Activated T-helper 1 cell treated with anti-CD3 and anti-CD28 coated beads, Interleukin-2, amount 50 U/mL, for 16 hours (primary cell): ENCODE results near the gene MICALL1.
A peak's percentile ranks its signal among the peaks of the same experiment; 100 is the strongest.

ENCODE experiments used
- DNase-seq, 2 donors: peaks; one replicate each; pipeline ENCODE4 v3.0.0-alpha.2; 2020; ENCODE audit warnings: low read depth in 1 of 2, low spot score in 1 of 2

MICALL1 gene

GRCh38 chr22:37905534-37906363 lies at the start of gene MICALL1:
MICALL1 (plus strand) TSS chr22:37906297; CDS start chr22:37906423, 126 bp downstream.
- DNase-seq, result peak; percentile 34 to 43

- no peak for DNase-seq
Observed at GRCh38 chr22:37860796-37861421, 45.2 kb upstream of the MICALL1 start.

GRCh38 chr22:37862570-37863325 lies 43.3 kb upstream of the MICALL1 start:
- DNase-seq, result no peak

GRCh38 chr22:37865510-37865909 lies 40.6 kb upstream of the MICALL1 start:
- DNase-seq, result no peak

- no peak for DNase-seq
Observed at GRCh38 chr22:37870273-37870672, 35.8 kb upstream of the MICALL1 start.

GRCh38 chr22:37880668-37881440 lies 25.2 kb upstream of the MICALL1 start:
- DNase-seq, result no peak

GRCh38 chr22:37884420-37884819 lies 21.7 kb upstream of the MICALL1 start:
- DNase-seq, result no peak

- no peak for DNase-seq
Observed at GRCh38 chr22:37887584-37888378, 18.3 kb upstream of the MICALL1 start.

GRCh38 chr22:37891926-37892325 lies 14.2 kb upstream of the MICALL1 start:
- no peak for DNase-seq

GRCh38 chr22:37892566-37893335 lies 13.3 kb upstream of the MICALL1 start:
- DNase-seq, result no peak

GRCh38 chr22:37893583-37893983 lies 12.5 kb upstream of the MICALL1 start:
- DNase-seq, result no peak

GRCh38 chr22:37894939-37895670 lies 11.0 kb upstream of the MICALL1 start:
- no peak for DNase-seq

- no peak for DNase-seq
Observed at GRCh38 chr22:37896181-37896592, 9.9 kb upstream of the MICALL1 start.

GRCh38 chr22:37896939-37897338 lies 9.2 kb upstream of the MICALL1 start:
- DNase-seq, result no peak

- DNase-seq, result no peak
Observed at GRCh38 chr22:37897807-37898206, 8.3 kb upstream of the MICALL1 start.

- no peak for DNase-seq
Observed at GRCh38 chr22:37898441-37899181, 7.5 kb upstream of the MICALL1 start.

- DNase-seq, result no peak
Observed at GRCh38 chr22:37904572-37905533, 1.2 kb upstream of the MICALL1 start.
